ENCODE data around the gene LRP8.

LRP8 gene

GRCh38 chr1:53323316-53323715 lies 4.6 kb downstream of the LRP8 start:
- no peak for DNase-seq (ENCODE audit: low read depth in 2 of 2)

DNA sequence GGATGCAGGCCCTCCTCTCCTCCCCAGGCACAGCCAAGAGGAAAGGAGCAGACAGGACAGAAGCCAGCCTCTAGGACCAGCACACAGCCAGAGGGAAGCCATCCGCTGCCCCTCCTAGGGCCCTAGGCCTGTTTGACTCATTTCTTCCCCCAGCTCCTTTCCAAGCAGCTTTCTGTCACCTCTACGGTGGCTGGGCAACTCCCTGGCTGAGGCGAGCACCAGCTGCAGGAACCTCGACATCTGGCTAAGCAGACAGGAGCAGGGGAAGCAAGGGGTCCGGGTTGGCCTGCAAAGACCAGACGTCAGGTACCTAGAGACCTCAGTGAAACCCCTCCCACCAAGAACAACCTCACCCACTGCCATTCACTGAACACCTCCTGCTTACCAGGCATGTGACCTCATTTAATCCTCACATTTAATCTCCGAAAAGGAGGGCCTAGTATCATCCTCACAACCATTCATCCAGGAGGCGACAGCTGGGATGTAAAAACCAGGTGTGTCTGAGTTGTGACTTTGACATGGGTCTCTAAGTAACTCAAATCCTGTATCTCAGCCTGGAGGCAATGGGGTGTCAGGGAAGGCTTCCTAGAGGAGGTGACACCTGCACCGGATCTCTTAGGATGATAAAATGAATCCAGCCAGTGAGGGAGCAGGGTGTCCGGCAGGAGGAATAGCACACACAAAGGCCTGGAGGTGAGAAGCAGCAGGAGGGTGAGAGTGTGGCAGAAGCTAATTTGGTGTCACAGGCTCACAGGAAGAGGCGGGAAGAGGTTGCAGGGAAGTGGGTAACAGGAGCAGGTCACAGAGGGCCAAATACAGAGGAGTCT lies 5.9 kb downstream of the LRP8 start:
- DNase-seq (ENCODE audit: low read depth in 2 of 2): no peak

- DNase-seq (ENCODE audit: low read depth in 2 of 2): no peak
Measured at GRCh38 chr1:53321366-53321765, 6.5 kb downstream of the LRP8 start.

DNA sequence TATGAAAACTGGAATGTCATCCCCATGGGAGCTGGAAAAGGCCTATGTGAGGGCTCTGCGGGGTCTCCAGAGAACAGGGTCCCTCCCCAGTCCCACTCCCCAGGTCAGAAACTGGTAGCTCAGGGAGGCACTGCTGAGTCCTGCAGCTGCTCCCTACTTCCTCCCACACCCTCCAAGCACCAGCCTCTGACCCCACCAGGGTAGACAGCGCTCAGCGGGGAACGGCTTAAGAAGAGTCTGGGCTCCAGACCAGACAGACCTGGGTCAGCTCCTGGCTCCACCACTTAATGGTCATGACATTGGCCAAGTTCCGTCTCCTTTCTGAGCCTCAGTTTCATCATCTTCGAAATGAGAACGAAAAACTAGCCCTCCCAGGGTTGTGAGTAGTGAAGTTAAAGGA lies 7.2 kb downstream of the LRP8 start:
- DNase-seq (ENCODE audit: low read depth in 2 of 2): no peak

DNA sequence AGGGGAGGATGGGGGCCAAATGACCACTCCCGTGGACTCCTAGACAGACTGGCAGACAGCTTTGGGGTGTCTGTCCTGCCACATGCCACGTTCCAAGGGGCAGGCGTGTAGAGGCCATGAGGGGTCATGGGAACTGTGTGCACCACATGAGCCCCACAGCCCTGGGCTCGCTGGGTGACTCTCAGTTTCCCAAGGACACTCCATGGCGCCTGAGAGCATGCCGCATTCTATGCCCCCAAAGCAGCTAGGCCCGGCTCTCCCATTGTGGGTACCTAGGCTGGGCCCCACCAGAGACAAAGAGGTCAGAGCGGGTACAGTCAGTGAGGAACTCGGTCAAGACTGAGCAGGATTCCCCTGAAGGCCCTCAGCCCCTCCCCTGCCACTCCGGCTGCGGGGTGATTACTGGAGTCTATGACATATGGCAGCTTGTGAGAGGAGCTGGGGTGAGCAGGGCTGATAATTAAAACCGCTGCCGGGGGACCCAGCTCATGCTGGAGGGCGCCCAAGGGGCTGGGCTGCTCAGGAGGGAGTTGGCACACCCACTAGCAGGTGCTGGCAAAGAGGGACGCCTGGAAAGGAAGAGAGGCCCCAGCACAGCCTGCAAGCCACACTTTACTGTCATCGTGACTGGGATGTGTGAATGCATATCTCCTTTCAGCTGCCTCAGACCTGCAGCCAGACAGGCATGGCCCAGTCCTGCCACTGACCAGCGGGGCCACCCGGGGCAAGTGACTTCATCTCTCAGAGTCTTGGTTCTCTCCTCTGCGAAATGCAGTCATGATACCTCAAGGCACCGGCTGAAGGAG lies 8.4 kb downstream of the LRP8 start:
- DNase-seq (ENCODE audit: low read depth in 2 of 2): no peak

GRCh38 chr1:53317646-53318539 lies 10.0 kb downstream of the LRP8 start:
- no peak for DNase-seq (ENCODE audit: low read depth in 2 of 2)

DNA sequence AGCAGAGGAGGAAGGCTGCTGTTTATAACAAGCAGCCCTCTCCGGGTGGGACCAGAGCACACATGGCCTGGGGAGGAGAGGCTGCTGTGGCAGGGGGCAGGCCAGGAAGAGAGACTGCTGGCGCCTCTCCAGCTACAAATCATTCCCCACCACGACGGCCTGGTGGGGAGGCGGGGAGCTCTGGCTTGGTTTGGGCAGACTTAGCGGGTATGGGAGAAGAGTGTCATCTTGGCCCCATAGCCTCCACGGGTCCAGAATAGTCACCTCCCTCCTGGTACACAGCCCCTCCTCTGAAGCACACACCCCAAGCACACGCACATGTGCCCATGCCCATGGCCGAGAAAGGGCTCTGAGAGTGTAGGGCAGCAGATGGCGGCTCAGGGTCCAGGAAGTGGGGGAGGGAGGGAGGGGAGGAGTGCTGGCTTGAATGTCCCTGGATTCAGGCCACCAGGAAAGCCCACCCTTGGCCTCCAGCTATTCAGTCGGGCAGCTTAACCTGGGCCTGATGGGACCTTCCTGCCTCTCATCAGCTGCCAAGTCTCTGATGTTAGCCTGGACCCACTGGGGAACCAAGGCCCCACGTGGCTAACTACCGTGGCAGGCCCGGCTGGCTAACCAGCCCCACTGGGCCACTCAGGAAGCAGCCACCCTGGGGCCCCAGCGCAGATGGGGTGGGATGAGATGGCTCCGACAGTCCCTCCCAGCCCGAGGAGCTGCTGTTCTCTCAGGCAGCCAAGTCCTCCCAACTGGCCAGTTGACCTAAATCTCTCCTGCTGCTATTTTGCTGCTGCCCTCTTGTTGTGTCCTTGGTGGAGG lies 10.9 kb downstream of the LRP8 start:
- DNase-seq (ENCODE audit: low read depth in 2 of 2): no peak

GRCh38 chr1:53316424-53316765 lies 11.5 kb downstream of the LRP8 start:
- no peak for DNase-seq (ENCODE audit: low read depth in 2 of 2)

GRCh38 chr1:53315456-53316423 lies 12.1 kb downstream of the LRP8 start:
- DNase-seq (ENCODE audit: low read depth in 2 of 2): no peak

- no peak for DNase-seq (ENCODE audit: low read depth in 2 of 2)
Measured at GRCh38 chr1:53315046-53315445, 12.8 kb downstream of the LRP8 start.

DNA sequence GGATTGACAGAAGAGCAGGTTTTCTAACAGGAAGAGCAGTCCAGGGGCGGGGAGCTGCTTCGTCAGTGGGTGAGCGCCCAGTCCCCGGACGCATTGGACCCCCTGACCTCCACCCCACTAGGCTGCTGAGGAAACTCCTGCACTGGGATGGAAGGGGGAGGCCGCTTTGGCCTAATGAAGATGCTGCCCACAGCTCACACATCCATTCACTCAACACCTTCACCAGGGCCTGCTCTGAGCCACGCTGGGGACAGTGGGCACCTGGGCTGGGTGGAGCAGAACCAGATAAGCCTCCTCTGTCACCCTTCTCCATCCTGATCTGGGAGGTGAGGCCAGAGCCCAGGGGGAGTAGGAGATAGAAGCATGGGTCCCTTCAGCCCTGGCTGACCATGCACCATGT lies 13.3 kb downstream of the LRP8 start:
- DNase-seq (ENCODE audit: low read depth in 2 of 2): no peak

- no peak for DNase-seq (ENCODE audit: low read depth in 2 of 2)
Measured at GRCh38 chr1:53314096-53314495, 13.8 kb downstream of the LRP8 start.

GRCh38 chr1:53313556-53313955 lies 14.3 kb downstream of the LRP8 start:
- no peak for DNase-seq (ENCODE audit: low read depth in 2 of 2)

GRCh38 chr1:53311702-53312305 lies 16.1 kb downstream of the LRP8 start:
- no peak for DNase-seq (ENCODE audit: low read depth in 2 of 2)

DNA sequence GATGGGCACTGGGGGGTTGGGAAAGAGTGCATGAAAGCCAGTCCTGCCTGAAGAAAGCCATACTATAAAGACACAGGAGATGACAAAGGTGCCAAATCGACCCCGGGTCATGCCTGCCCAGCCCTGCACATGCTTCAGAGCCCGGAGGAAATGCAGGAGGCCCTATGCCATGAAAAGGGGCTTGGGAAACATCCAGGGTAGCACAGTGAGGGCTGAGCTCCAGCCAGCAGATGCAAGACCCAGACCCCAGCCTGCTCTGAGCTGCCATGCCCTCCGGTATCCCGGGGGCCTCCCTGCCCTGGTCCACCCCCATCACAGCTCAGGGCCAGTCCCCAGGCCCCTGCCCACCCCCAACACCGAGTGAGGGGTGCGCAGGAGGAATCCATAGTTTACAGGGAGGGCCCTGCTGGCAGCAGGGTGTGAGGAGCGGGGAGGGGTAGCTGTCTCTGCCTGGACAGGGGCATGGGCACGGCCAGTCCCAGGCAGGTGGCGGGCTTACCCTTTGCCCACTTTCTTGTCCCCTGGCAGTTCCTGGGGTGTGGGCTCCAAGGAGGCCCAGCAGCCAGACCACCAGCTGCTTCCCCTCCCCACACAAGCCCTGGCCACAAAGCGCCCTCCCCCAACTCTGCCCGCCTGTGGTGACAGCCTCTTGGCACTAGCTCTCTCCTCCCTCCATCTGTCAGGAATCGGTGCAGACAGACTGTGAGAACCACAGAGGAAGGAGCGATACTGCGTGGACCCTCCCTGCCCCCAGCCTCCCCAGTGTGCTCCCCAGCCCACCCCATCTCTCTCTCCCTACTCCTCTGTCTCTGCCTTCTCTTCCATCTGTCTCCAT lies 16.8 kb downstream of the LRP8 start:
- DNase-seq (ENCODE audit: low read depth in 2 of 2): no peak

DNA sequence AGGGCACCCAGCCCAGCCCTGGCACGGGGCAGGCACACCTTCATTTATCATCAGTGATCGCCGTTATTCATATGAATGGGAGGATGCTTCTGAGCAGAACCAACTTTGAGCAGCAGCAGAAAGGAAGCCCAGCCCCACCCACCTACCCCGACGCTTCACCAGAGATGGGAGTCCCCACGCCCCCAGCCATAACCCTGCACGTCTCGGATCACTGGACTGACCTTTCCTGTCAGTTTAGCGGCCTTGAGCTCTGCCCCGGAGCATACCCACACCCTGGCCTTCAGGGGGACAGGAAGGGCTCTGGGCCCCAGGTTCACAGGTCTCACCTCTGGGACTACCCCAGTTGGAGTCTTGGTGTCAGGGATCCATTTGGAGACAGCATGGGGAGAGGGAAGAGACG lies 18.1 kb downstream of the LRP8 start:
- DNase-seq (ENCODE audit: low read depth in 2 of 2): no peak

- no peak for DNase-seq (ENCODE audit: low read depth in 2 of 2)
Measured at GRCh38 chr1:53308506-53308905, 19.4 kb downstream of the LRP8 start.

GRCh38 chr1:53307037-53307436 lies 20.8 kb downstream of the LRP8 start:
- DNase-seq (ENCODE audit: low read depth in 2 of 2): no peak

DNA sequence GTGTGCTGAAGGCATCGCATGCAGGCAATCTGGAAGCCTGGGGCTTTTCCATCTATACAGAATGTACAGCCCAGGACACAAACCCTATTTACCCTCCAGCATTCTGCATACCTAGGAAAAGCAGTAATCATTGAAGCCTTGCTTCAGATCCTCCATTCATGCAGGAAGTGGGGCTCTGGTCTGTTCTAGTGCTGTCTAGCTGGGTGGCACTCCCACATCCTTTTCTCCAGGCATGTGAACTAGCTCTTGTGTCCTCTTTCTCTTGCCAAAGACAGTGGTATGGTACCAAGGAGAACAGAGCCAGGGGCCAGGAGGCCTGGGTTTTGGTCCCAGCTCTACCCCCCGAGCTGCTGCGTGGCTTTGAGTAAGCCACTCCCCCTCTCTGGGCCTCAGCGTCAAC lies 21.7 kb downstream of the LRP8 start:
- no peak for DNase-seq (ENCODE audit: low read depth in 2 of 2)

Measured in stimulated activated CD8-positive, alpha-beta memory T cell treated with anti-CD3 and anti-CD28 coated beads, Interleukin-2, amount 100 ng/mL, for 1 hour (primary cell).